ENCODE measurements around the gene ENTPD7.

DNA sequence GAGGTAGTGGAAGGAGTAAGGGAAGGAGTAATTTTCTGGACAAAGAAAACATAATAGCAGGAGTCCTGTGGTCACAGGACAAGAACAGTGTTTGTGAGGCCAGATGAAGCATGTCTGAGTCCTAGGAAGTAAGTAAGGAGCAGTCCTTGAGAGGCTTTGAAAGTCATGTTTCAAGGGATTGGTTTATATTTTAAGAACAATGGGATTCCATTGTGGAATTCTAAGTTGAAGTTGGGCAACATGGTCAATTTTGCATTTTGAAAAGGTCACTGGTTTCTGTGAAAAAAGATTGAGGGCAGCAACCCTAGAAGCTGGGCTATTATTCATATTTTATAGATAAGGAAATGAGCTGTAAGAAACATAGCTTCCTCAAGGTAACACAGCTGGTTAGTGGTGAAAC lies 28.3 kb upstream of the ENTPD7 start:
- TF ChIP-seq, protein P1, sequence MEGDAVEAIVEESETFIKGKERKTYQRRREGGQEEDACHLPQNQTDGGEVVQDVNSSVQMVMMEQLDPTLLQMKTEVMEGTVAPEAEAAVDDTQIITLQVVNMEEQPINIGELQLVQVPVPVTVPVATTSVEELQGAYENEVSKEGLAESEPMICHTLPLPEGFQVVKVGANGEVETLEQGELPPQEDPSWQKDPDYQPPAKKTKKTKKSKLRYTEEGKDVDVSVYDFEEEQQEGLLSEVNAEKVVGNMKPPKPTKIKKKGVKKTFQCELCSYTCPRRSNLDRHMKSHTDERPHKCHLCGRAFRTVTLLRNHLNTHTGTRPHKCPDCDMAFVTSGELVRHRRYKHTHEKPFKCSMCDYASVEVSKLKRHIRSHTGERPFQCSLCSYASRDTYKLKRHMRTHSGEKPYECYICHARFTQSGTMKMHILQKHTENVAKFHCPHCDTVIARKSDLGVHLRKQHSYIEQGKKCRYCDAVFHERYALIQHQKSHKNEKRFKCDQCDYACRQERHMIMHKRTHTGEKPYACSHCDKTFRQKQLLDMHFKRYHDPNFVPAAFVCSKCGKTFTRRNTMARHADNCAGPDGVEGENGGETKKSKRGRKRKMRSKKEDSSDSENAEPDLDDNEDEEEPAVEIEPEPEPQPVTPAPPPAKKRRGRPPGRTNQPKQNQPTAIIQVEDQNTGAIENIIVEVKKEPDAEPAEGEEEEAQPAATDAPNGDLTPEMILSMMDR (IDR thresholded peaks at IDR 0.05): no peak
- TF ChIP-seq EP300 (IDR thresholded peaks at IDR 0.05): no peak
